Limb (tissue), 2 donors: ENCODE measurements around the gene TRIM44.

ENCODE experiments used
- DNase-seq, 2 donors: peaks; one replicate each; pipeline ENCODE4 v3.0.0-alpha.2; 2016; ENCODE audit errors: extremely low spot score in 2 of 2

The TRIM44 gene

DNA sequence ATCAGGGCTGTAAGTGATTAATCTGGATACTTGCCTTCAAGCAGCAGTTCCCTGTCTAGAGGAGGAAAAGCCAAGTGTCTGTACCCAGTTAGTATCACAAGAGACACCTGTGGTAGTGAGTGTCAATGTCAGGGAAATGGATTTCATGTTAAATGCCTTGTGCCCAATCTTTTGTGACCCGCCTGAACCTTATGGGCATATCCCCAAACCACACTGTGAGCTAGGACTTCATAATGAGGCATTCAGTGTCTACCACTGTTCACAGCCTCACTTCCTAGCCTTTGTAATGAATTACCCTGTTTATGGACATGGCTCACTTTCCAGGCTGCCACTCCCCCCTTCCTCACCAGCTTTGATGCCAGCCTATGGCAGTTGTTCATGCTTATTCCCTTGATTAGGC is 125.1 kb downstream of the TRIM44 start:
- no peak for DNase-seq

DNA sequence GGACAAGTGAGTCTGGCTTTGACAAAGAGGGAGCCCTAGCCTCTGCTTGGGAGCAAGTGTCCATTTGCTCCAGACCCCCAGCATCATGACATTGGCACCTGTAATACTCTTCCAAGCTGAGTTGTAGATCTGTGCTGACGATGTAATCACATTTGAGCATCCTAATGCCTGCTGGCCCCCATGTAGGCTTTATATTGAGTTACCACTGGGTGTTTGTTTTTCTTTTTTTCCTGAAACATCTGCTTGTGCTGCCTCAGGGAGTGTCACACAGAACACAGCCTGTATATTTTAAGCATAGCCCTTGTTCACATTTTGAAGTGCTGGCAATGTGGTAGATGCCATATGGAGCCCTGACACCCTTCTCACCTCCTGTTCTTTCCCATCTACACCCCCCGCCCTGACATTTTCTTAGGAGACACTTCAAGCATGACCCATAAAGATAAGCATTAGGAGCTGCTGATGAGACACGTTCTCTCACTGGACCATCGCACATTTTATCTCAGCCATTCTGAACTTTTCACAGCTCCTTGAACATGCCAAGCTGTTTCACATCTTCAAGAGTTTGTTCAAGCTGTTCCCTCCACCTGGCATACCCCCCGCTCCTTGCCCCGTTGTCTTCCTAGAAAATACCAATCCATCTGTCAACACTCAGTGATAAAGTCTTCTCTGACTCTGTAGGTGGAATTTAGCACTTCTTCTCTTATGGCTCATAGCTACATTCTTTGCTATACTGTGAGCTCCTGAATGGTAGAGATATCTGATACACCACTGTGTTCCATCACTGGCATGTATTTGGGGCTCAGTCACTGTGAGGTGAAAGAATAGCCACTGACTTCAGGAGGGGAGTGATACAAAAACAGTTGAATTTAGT is 128.7 kb downstream of the TRIM44 start:
- DNase-seq, result no peak

DNA sequence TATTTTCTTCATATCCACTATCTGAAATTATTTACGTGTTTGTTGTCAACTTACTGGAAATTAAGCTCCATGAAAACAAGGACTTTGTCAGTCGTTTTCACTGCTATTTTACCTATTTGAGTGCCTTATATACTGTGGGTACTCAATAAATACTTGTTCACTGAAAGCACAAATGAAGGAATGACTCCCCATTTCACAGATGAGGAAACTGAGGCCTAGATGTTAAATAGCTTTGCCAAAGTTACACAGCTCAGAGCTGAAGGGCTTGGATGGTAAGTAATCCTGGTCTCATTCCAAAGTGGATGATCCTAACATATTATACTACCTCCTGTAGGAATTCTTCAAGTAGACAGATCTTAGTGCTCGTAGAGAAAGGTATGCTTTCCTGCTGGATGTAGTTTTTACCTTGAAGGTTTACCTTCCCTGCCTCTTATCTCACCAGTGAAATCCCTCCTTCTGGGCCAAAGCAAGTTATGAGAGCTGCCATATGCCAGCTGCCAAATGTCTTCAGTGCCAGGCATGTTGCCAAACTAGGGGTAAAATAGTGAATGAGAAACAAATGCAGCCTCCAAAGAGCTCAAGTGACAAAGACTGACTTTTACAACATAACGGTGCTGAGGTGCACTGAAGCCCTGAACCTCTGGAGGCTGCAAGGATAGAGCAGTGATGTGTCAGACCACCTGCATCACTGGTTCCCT is 129.7 kb downstream of the TRIM44 start:
- no peak for DNase-seq

DNA sequence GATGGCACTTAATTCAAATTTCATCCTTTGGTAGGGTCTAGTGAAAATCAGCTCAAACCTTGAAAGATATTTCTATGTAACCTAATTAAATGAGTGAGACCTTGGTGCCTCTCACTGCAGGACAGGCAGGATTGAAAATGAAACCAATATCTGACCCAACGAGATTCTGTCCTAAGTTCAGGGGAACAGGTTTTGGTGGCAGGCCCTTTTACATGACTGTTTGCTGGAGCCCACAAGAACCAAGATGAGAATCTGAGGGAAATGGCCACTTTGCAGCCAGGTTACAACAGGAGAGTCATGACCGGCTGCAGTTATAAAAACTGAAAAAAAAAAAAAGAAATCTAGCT is 130.2 kb downstream of the TRIM44 start:
- no peak for DNase-seq

DNA sequence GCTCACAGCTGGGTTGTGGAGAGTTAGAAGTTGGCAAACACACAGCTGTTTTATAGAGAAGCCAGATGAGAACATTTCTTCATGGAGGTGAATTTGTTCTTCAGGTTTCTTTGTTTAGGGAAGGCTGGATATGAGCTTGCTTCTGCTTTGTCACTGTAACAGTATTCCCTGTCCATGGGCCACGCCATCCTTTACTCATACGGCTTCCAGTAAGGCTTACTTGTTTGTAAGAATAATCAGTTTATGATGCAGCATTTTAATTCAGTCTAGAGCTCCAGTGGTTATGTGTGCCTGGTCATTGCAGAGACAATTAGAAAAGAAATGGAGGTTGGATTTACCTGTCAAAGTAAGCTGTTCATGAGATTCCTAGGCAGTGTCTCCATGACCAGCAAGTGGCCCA is 131.8 kb downstream of the TRIM44 start:
- no peak for DNase-seq

DNA sequence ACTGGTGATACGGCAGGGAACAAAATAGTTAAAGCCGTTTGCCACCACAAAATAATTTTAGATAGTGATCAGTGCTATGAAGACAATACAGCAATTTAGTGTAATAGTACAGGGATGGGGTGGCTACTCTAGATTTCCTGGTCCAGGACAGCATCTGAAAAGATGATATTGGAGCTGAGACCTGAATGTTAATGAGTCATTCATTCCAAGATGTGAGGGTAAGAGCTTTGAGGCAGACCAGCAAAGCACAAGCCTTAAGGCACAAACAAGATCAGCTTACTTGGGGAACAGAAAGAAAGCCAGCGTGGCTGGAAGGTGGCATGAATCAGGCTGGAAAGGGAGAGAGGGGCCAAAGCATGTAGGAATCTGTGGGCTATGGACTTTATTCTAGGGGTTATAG is 132.3 kb downstream of the TRIM44 start:
- no peak for DNase-seq

DNA sequence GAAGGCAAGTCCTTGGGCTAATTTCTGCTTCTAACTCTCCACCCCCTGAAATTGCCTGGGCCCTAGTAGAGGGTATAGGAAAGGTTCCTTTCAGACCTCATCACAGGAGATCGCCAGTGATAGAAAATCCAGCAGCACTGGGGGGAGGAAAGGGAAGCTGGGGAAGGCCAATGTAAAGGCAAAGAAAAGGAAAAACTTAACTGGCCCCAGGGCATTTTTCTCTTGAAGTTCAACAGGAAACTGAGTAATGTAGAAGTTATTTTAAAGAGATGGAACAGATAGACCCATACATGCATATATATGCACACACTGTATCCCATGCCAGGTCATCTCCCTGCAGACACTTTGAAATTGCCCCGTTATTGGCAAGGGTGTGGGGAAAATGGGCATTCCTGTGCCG is 134.0 kb downstream of the TRIM44 start:
- DNase-seq, result no peak

DNA sequence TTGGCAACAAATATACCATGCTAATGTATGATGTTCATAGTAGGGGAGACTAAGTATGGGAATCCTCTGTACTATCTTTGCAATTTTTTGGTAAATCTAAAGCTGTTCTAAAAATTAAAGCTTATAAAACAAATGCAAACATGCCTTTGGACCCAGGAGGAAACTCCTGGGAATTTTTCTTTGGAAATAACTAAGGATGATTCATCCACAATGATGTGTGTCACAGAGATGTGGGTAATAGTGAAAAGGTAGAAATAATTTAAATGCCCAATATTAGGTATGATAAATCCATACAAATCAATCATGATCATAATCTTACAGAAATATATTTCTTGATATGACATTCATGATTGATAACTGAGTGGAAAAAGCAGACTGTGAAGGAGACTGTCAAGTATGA is 135.8 kb downstream of the TRIM44 start:
- DNase-seq, result no peak

DNA sequence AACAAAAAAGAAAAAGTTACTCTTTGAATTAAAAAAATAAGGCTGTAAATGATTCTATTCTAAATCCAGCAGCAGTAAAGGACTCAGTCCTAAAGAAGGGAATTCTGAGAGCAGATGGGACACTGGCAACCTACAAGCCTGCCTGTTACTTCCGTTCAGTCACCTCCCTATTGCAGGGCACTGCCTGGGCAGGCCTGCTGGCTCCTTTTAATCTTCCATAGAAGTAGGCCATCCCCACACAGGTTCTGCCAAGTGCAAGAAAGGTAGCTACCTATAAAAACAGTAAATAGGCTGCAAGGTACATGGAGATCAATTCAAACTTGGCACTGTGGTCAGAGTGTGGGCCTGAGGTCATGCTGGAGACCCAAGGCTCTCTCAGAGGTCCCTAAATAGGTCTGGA is 136.4 kb downstream of the TRIM44 start:
- no peak for DNase-seq

DNA sequence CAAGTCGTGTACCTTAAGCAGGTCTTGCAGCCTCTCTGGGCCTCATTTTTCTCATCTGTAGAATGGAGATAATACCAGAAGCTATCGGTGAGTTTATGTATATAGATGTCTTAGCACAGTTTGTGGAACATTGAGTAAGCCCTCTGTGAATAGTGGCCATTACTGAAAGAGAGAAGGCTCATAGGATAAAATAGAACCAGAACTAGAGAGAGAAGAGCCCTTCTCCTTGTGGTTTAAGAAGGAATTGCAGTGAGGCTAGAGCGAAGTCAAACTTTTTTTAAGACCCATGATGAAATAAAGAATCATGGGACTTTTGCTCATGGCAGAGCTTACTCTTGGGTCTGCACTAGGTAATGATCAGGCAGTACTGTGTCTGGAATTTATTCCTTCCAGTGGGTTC is 137.1 kb downstream of the TRIM44 start:
- no peak for DNase-seq

DNA sequence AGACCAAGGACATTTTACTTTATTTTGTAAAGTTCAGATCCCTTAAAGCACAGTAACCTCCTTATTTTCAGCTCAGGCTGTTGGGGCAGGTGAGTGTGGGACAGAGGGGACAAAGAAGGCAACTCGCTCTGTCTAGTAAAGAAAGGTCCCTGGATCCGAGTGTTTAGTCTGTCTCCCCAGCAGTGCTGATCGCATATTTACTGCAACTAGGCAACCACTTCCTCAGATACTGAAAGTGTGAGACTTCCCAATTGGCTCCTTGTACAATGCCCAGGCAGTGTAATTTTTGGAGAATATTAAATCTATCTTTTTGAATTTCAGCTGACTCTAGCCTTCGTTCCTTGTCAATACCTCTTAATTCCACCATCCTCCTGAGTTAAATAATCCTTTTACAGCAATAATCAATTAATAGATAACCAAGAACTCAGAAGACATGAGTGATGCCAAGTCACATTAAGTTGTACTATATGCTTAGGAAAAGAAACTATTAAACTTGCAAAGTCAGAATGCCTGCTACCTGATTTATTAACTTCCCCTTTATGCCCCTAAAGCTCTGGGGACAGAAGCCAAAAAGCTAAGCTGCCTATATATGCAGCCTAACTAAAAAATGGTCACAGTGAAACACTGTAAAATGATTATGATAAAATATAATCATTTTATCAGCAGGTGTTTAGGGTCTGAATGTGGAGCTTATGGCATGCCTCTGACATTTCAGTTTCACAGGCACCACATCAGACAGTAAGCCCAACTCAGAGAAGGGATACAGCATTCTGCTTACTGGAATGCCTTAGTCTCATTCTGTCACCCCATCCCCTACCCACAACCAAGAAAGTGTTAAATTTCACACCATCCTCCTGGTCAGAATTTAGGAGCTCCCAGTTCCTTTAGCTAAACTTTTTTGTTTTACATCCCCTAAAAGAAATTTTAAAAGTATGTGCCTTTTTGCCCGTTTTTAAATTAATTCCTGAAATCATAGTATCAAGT is 138.7 kb downstream of the TRIM44 start:
- no peak for DNase-seq

DNA sequence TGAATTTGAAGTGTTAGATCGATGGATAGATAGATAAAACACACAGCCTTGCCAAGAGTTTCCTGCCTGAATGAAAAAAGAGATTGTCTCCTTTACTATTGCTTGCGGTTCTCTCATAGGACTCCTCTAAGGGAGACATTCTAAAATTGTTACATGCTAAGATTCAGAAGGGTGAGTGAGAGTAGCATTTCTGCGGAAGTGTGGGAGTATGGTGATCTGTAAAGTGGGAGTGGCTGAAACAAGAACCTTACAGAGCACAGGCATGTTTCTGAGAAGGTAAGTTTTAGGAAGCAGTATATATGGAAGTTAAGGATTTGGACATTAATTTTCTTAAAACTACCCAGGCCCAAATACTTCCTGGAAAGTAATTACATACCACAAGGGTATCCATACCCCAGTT is 139.6 kb downstream of the TRIM44 start:
- no peak for DNase-seq

DNA sequence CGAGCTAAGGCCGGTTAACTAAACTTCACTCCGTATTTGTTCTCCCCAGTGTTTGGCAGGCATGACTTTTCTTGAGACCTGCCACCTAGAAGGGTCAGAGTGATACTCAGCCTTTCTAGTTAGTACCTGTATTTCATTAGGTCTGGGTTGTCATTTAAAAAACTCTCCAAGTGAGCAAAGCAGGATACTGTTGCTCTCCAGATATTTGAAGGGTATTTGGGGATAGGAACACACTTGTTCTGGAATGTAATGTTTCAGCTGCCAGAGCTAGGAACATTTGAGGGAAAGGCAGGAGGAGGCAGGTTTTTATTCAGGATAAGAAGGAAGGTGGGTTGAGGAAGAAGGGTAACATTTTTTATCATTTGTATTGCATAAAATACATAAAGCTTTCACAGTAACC is 140.1 kb downstream of the TRIM44 start:
- DNase-seq, result no peak

DNA sequence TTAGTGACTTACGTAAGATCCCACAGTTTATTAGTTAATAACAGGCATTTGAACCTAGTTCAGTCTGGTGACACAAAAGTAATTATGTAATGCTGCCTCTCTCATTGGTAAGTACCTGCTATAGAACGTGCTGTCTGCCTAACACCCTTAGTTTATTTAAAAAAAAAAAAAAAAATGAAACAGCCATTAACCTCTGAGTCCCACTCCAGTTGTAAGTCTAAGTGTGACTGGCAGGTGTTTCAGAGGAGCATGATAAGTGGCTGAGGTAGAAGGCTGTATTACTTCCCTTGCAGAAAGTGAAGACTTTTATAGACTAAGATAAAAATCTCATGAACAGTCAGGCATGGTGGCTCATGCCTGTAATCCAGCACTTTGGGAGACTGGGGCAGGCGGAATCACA is 140.5 kb downstream of the TRIM44 start:
- no peak for DNase-seq

DNA sequence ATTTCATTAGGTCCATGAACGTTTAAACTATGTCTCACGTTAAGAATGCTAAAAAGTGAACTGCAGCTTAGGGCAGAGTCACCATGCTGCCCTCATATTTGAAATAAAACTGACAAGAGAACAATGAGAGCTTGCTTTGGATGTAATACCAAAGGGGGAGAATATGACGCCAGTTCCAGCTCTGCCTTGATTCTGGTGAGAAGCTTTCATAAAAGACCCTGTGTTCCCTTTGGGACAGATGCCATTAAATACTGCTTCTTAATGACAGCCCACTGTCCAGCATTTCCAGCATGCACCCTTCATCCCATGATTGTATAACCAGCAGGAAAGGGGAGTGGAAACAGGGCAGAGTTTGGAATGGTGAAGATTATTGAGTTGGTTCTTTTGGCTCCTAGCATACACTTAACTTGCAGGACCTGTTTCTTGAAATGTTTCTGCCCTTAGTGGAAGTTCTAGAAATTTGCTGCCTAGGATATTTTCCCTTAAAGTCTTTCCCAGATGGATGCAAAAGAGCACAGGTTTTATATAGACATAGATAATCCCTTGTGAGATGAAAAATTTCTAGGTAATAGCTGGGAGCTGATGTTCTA is 142.0 kb downstream of the TRIM44 start:
- DNase-seq, result no peak

DNA sequence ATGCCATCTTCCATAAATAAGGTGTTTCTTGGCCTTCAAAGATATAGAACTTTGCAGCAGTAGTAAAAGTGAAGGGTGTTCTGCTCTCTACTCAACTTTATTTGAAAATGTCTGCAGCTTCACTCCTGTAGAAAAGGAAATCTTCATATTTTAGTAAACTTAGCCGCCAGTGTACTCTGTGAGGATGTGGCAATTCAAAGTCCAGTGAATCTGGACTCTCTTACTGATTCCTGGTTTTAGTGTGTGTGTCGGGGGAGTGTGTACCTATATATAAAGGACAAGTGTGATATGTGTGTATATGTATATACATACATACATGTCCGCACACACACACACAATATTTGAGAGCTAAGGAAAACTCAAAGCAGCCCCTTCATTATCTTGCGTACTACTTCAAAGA is 147.0 kb downstream of the TRIM44 start:
- DNase-seq, result no peak

DNA sequence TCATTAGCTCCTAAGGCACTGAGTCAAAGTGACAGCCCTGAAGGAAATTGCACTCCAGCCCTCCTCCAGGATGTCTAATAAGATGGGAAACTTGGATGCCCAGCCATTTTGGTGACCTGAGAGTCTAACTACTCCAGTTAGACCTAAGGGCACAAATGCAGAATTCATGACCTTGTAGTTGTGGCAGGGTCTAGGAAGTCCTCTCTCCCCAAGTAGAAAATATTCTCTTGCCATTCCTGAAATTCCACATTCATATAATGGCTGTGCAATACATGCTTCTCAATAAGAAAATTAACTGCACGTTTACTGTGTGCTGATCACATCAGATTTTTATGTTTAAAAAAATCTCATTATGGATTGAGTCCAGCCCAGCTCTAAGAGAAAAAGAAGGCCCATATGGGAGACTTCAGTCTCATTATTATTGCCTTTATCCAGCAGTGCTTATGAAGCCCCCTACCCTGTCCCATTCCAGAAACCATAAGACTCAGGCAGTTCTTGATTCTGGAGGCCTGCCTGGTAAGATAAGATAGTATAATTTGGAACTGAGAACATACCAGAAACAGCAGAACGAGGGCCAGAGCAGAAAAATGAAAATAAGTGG is 147.6 kb downstream of the TRIM44 start:
- DNase-seq, result no peak

DNA sequence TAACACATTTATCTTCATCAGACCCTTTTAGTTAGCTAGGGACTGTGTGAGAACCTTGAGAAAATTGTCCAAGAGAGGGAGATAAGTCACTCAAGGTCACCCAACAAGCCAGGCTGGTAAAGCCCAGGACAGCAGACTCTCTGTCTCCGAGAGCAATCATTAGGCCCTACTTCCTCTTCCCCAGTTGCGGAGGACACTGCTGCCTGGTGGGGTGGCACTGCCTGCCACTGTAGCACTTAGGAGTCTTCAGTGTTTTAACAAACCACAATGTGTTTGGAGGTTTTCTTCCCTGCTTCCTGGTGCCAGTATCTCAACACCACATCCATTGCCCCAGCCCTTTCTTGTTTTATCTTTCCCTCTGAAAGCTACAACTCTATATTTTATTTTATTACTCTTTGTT is 149.2 kb downstream of the TRIM44 start:
- DNase-seq, result no peak

DNA sequence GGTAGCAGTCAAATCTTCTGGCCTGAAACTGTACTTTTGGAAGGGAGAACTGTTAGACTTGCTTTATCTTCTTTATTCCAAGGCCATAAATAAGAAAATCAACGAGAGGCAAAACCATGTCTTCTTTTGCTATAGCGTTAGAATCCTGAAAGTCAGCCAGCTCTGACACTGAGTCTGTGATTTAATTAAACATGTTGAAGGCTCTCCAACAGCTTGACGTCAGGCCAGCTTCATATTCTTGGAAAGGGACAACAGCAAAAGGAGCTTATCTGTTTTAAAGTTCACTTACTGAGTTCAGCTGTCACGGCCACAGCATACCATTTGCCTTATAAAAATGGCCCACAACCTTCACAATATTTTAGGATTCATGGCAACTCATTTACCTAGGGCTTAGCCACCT is 150.3 kb downstream of the TRIM44 start:
- peak in 1 of 2 donors; percentile 16 for DNase-seq

DNA sequence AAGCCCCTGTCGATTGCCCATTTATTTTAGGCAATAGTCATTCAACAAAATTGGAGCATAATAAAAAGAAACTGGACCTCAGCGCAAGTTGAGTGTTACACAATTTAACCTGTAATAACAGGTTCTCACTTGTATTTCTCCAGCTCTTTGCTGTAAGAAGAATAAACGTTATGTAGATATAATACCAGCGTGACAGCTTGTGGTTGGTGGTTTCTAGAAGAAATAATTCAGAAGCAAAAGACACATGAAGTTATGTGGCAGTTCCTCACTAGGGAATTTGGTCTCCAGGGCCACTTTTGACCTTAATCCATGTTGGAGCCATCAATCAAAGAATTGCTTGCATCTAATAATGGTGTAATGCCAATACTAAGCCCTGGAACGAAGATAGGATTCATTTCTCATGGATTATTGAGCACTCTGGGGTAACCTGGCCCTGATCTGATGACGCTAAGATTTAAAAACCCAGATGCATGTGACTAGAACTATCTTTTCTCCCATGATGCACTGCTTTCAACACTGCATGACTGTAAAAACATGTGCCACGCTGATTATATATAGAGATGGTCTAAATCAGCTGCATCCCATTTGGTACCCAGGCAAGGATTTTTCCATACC is 151.6 kb downstream of the TRIM44 start:
- no peak for DNase-seq
